Measurements from ENCODE around the gene IRF9. TPM values are rescaled to one million over a fixed set of nuclear protein-coding genes. Genes with fewer than 3 reads are reported as not detected.

The IRF9 gene
- total RNA-seq, 2 experiments from 2014 or later = 112 to 118 TPM

- intact Hi-C loops (cut with micrococcal nuclease) = no loop called here
- Mint-ChIP-seq H3K27me3 (no peaks in the 10 kb centered on the region), H3K4me3 (no peak overlapping the region), H3K9me3 (no peaks in the 10 kb centered on the region), H3K27ac (peak overlapping the region; percentile 59), H3K36me3 (ENCODE audit: low read depth) (peaks cover 53% of the 10 kb centered on the region), H3K4me1 (ENCODE audit: low read depth) (peaks cover 11% of the 10 kb centered on the region)
- ChIA-PET POLR2A (interaction anchor here (0.6 to 3.1 kb wide), 9 partner anchors 9 to 56 kb away, joined by 3 to 10 read pairs (median 3); partner anchors contain the start of genes IPO4, PSME1, PSME2 and RNF31), CTCF (interaction anchor here (1.1 to 1.8 kb wide), 4 partner anchors 9 to 97 kb away, joined by 3 to 4 read pairs (median 4); no protein-coding TSS in a partner anchor)
- TF ChIP-seq CTCF (IDR thresholded peaks at IDR 0.05) = no peak
- DNase-seq (no peak), ATAC-seq (no peak)
These were observed 6.0 kb upstream of the IRF9 start for GRCh38 chr14:24155100-24155499.

GRCh38 chr14:24156840-24157239 lies 4.2 kb upstream of the IRF9 start:
- Mint-ChIP-seq H3K4me1 (ENCODE audit: low read depth) (peaks cover 14% of the 10 kb centered on the region), H3K9me3 (no peaks in the 10 kb centered on the region), H3K4me3 (no peak overlapping the region), H3K36me3 (ENCODE audit: low read depth) (peaks cover 56% of the 10 kb centered on the region), H3K27me3 (no peaks in the 10 kb centered on the region), H3K27ac (peak overlapping the region; percentile 65)
- ChIA-PET CTCF (interaction anchor here (1.8 kb wide), 1 partner anchor 67 kb away, joined by 4 read pairs; no protein-coding TSS in a partner anchor), POLR2A (interaction anchor here (0.8 to 1.0 kb wide), 5 partner anchors 8 to 56 kb away, joined by 3 to 4 read pairs (median 3); partner anchors contain the start of gene CHMP4A)
- intact Hi-C loops (cut with micrococcal nuclease) = no loop called here
- DNase-seq = no peak
- no peak for TF ChIP-seq CTCF (IDR thresholded peaks at IDR 0.05)
- no peak for ATAC-seq

- Mint-ChIP-seq H3K9me3 (no peaks in the 10 kb centered on the region), H3K27me3 (no peaks in the 10 kb centered on the region), H3K27ac (peak overlapping the region; percentile 65), H3K36me3 (ENCODE audit: low read depth) (peaks cover 58% of the 10 kb centered on the region), H3K4me1 (ENCODE audit: low read depth) (peaks cover 19% of the 10 kb centered on the region), H3K4me3 (no peak overlapping the region)
- no peak for ATAC-seq
- no peak for TF ChIP-seq CTCF (IDR thresholded peaks at IDR 0.05)
- POLR2A ChIA-PET = interaction anchor here (0.8 to 1.2 kb wide), 4 partner anchors 9 to 55 kb away, joined by 3 to 4 read pairs (median 4); partner anchors contain the start of gene CHMP4A
- DNase-seq = no peak
- CTCF ChIA-PET = no interaction called here
- intact Hi-C loops (cut with micrococcal nuclease) = no loop called here
These were observed 3.7 kb upstream of the IRF9 start for GRCh38 chr14:24157331-24157730.

- ChIA-PET CTCF (interaction anchor here (0.9 to 5.0 kb wide), 23 partner anchors 10 to 148 kb away, joined by 3 to 91 read pairs (median 8); partner anchors contain the start of genes CIDEB, DCAF11, NRL and PCK2), POLR2A (interaction anchor here (0.7 to 7.3 kb wide), 22 partner anchors 12 to 270 kb away, joined by 3 to 178 read pairs (median 12); partner anchors contain the start of genes CBLN3, CHMP4A, DCAF11 and EMC9)
- peaks cover 37% of the 10 kb centered on the region for H3K4me1 Mint-ChIP-seq (ENCODE audit: low read depth)
- no peak for TF ChIP-seq CTCF (IDR thresholded peaks at IDR 0.05)
- H3K9me3 Mint-ChIP-seq = no peaks in the 10 kb centered on the region
- no peaks in the 10 kb centered on the region for H3K27me3 Mint-ChIP-seq
- ATAC-seq (no peak), DNase-seq (no peak)
- H3K27ac Mint-ChIP-seq = peak overlapping the region; percentile 99
- H3K36me3 Mint-ChIP-seq (ENCODE audit: low read depth) = peaks cover 67% of the 10 kb centered on the region
- H3K4me3 Mint-ChIP-seq = no peak overlapping the region
- intact Hi-C loops (cut with micrococcal nuclease) = no loop called here
These were observed 1.1 kb upstream of the IRF9 start for GRCh38 chr14:24159777-24160498.

GRCh38 chr14:24160499-24160849 lies 591 bp upstream of the IRF9 start:
- peaks cover 39% of the 10 kb centered on the region for H3K4me1 Mint-ChIP-seq (ENCODE audit: low read depth)
- H3K27ac Mint-ChIP-seq = peak overlapping the region; percentile 99
- no peaks in the 10 kb centered on the region for H3K9me3 Mint-ChIP-seq
- no peak for DNase-seq
- TF ChIP-seq CTCF (IDR thresholded peaks at IDR 0.05) = no peak
- CTCF ChIA-PET = interaction anchor here (0.6 to 5.0 kb wide), 35 partner anchors 9 to 271 kb away, joined by 3 to 91 read pairs (median 6); partner anchors contain the start of genes CIDEB, DCAF11, DHRS1 and NOP9
- peak overlapping the region; percentile 91 for H3K4me3 Mint-ChIP-seq
- no peak for ATAC-seq
- H3K27me3 Mint-ChIP-seq = no peaks in the 10 kb centered on the region
- POLR2A ChIA-PET = interaction anchor here (0.5 to 7.3 kb wide), 22 partner anchors 12 to 269 kb away, joined by 3 to 178 read pairs (median 12); partner anchors contain the start of genes CBLN3, CHMP4A, DCAF11 and EMC9
- intact Hi-C loops (cut with micrococcal nuclease) = no loop called here
- H3K36me3 Mint-ChIP-seq (ENCODE audit: low read depth) = peaks cover 67% of the 10 kb centered on the region
